ENCODE measurements around the gene NEIL1. TPM values are rescaled to one million over a fixed set of nuclear protein-coding genes. Genes with fewer than 3 reads are reported as not detected.
A peak's percentile ranks its signal among the peaks of the same experiment; 100 is the strongest.
"Not testable (repeated sequence)": the region's sequence is repeated elsewhere in the genome, so short reads cannot be mapped to it uniquely, and the experiment has no call there.

Gene NEIL1
- total RNA-seq, 1 experiment from 2014 or later, result 41.4 TPM

DNA sequence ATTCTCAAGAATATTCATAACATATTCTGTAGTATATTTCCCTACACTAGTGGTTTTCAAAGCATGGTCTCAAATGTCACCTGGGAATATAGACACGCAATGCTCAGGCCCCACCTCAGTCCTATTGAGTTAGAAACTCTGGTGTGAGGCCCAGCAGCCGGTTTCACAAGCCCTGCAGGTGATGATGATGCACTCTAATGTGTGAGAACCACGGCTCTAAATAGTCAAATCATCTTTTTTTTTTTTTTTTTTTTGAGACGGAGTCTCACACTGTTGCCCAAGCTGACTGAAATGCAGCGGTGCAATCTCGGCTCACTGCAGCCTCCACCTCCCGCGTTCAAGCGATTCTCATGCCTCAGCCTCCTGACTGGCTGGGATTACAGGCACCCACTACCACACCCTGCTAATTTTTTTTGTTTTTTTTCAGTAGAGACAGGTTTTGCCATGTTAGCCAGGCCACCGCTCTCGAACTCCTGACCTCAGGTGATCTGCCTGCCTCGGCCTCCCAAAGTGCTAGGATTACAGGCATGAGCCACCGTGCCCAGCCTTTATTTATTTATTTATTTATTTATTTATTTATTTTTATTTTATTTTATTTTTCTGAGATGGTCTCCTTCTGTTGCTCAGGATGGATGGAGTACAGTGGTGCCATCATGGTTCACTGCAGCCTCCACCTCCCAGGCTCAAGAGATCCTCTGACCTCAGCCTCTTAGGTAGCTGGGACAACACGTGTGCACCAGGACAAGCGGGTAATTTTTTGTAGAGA lies 13.0 kb upstream of the NEIL1 start:
- H3K9me3 ChIP-seq (ENCODE audit: control insufficient read depth in 1 of 2, insufficient read depth in 1 of 2, low read depth in 1 of 2, low read length in 2 of 2); H3K36me3 ChIP-seq (ENCODE audit: control insufficient read depth in 1 of 2, insufficient read depth in 2 of 2, low read length in 2 of 2); CTCF ChIA-PET; H3K9me2 ChIP-seq (ENCODE audit: insufficient read depth); H3K27me3 ChIP-seq (ENCODE audit: insufficient read depth, low read length); H2AFZ ChIP-seq (ENCODE audit: low read depth, low read length, poor library complexity, severe bottlenecking); H3K9ac ChIP-seq (ENCODE audit: low read length); H4K20me1 ChIP-seq (ENCODE audit: insufficient read depth); RAD21 ChIA-PET (ENCODE audit: low non-redundant PET in 1 of 2, low total read pairs in 2 of 2, uncharacterized antibody in 2 of 2, unreplicated experiment in 2 of 2); DNase-seq (ENCODE audit: low read depth, low spot score); H3K27ac ChIP-seq (ENCODE audit: low read depth, low read length); intact Hi-C loops (cut with micrococcal nuclease); ATAC-seq; BruUV-seq (replicated peaks); H3K4me3 ChIP-seq (replicated peaks in 1 of 2; ENCODE audit: low read depth in 1 of 2, low read length in 2 of 2); POLR2A ChIA-PET; H3K4me2 ChIP-seq (ENCODE audit: low read length): not testable (repeated sequence)
- Histone ChIP-seq H3K4me1 (ENCODE audit: control insufficient read depth in 1 of 2, insufficient read depth in 2 of 2, low read length in 2 of 2) (peaks cover 9 to 14% of the 10 kb centered on the region in 2 experiments), H3K79me2 (ENCODE audit: insufficient read depth, low read length) (peaks cover 13% of the 10 kb centered on the region)

GRCh38 chr15:75335313-75335704 lies 11.5 kb upstream of the NEIL1 start:
- Histone ChIP-seq H3K9ac (ENCODE audit: low read length) (peak overlapping the region; percentile 87), H4K20me1 (ENCODE audit: insufficient read depth) (no peaks in the 10 kb centered on the region), H3K79me2 (ENCODE audit: insufficient read depth, low read length) (peaks cover 13% of the 10 kb centered on the region), H3K27me3 (ENCODE audit: insufficient read depth, low read length) (no peaks in the 10 kb centered on the region), H2AFZ (ENCODE audit: low read depth, low read length, poor library complexity, severe bottlenecking) (peak overlapping the region; percentile 24), H3K9me3 (ENCODE audit: control insufficient read depth in 1 of 2, insufficient read depth in 1 of 2, low read depth in 1 of 2, low read length in 2 of 2) (no peaks in the 10 kb centered on the region), H3K4me3 (replicated peaks in 1 of 2; ENCODE audit: low read depth in 1 of 2, low read length in 2 of 2) (peak overlapping the region; percentile 71 to 83), H3K4me1 (ENCODE audit: control insufficient read depth in 1 of 2, insufficient read depth in 2 of 2, low read length in 2 of 2) (peaks cover 9 to 14% of the 10 kb centered on the region in 2 experiments), H3K4me2 (ENCODE audit: low read length) (peak overlapping the region; percentile 92), H3K36me3 (ENCODE audit: control insufficient read depth in 1 of 2, insufficient read depth in 2 of 2, low read length in 2 of 2) (no peaks in the 10 kb centered on the region), H3K9me2 (ENCODE audit: insufficient read depth) (no peaks in the 10 kb centered on the region), H3K27ac (ENCODE audit: low read depth, low read length) (peak overlapping the region; percentile 48; the same call in 1 of the 2 replicates)
- CTCF ChIA-PET, result no interaction called here
- ATAC-seq (no peak), DNase-seq (ENCODE audit: low read depth, low spot score) (no peak)
- no peak for TF ChIP-seq CEBPB (IDR thresholded peaks at IDR 0.05; ENCODE audit: low read depth)
- TF ChIP-seq RAD21 (IDR thresholded peaks at IDR 0.05; ENCODE audit: low read depth), result no peak
- POLR2A ChIA-PET, result interaction anchor here (1.1 kb wide), 1 partner anchor 12 kb away, joined by 3 read pairs; the partner anchor contains the start of gene NEIL1
- TSS peak; percentile 82 for BruUV-seq (replicated peaks)
- RAD21 ChIA-PET (ENCODE audit: low non-redundant PET in 1 of 2, low total read pairs in 2 of 2, uncharacterized antibody in 2 of 2, unreplicated experiment in 2 of 2), result no interaction called here
- intact Hi-C loops (cut with micrococcal nuclease), result no loop called here
